ENCODE data around the gene LAMA2. TPM values are rescaled to one million over a fixed set of nuclear protein-coding genes. Genes with fewer than 3 reads are reported as not detected.

Gene LAMA2
- total RNA-seq, 2 experiments from 2014 or later = 2.0 to 3.0 TPM

GRCh38 chr6:129236001-129236517 is 353.1 kb downstream of the LAMA2 start:
- no peaks in the 10 kb centered on the region for H3K36me3 Mint-ChIP-seq
- no peak for DNase-seq
- H3K9me3 Mint-ChIP-seq = no peaks in the 10 kb centered on the region
- H3K4me1 Mint-ChIP-seq = no peaks in the 10 kb centered on the region
- H3K4me3 Mint-ChIP-seq = no peak overlapping the region
- no peak overlapping the region for H3K27ac Mint-ChIP-seq
- H3K27me3 Mint-ChIP-seq = peaks cover 1% of the 10 kb centered on the region

- no peak for DNase-seq
- Mint-ChIP-seq H3K36me3 (no peaks in the 10 kb centered on the region), H3K9me3 (no peaks in the 10 kb centered on the region), H3K4me1 (no peaks in the 10 kb centered on the region), H3K27ac (no peak overlapping the region), H3K27me3 (peaks cover 9% of the 10 kb centered on the region), H3K4me3 (no peak overlapping the region)
Observed at GRCh38 chr6:129238991-129239390, 356.1 kb downstream of the LAMA2 start.

DNA sequence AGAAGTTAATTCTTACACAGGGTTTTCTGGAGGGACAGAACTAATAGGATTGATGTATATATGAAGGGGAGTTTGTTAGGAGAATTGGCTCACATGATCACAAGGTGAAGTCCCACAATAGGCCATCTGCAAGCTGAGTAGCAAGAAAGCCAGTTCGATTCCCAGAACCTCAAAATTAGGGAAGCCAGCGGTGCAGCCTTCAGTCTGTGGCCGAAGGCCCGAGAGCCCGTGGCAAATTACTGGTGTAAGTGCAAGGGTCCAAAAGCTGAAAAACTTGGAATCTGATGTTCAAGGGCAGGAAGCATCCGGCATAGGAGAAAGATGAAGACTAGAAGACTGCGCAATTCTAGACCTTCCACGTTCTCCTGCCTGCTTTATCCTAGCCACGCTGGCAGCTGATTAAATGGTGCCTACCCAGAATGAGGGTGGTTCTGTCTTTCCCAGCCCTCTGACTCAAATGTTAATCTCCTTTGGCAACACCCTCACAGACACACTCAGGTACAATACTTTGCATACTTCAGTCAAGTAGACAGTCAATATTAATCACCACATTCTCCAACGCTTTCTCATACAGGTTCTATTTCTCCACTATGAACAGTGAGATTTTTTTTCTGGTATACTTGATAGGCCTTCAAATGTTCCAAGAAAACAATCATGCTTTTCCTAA is 357.0 kb downstream of the LAMA2 start:
- H3K9me3 Mint-ChIP-seq = no peaks in the 10 kb centered on the region
- peaks cover 9% of the 10 kb centered on the region for H3K27me3 Mint-ChIP-seq
- no peak for DNase-seq
- no peaks in the 10 kb centered on the region for H3K36me3 Mint-ChIP-seq
- no peaks in the 10 kb centered on the region for H3K4me1 Mint-ChIP-seq
- H3K27ac Mint-ChIP-seq = no peak overlapping the region
- no peak overlapping the region for H3K4me3 Mint-ChIP-seq

DNA sequence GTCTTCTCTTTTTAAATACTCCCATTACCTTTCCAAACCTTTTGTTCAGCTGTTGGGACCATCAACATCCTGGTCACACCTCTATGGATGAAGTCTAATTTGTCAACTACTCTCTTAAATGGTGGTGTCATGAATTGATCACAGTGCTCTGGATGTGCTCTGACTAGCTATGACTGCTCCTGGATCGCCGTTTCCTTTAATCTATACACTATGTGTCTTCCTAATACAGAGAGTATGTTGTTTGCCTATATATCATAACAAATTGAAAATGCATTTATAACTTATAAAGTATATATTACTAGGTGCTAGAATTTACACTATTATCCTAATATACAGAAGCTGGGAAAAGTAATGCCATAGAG is 357.5 kb downstream of the LAMA2 start:
- Mint-ChIP-seq H3K4me1 (no peaks in the 10 kb centered on the region), H3K27me3 (peaks cover 9% of the 10 kb centered on the region), H3K9me3 (no peaks in the 10 kb centered on the region), H3K36me3 (no peaks in the 10 kb centered on the region), H3K4me3 (no peak overlapping the region), H3K27ac (no peak overlapping the region)
- DNase-seq = no peak

DNA sequence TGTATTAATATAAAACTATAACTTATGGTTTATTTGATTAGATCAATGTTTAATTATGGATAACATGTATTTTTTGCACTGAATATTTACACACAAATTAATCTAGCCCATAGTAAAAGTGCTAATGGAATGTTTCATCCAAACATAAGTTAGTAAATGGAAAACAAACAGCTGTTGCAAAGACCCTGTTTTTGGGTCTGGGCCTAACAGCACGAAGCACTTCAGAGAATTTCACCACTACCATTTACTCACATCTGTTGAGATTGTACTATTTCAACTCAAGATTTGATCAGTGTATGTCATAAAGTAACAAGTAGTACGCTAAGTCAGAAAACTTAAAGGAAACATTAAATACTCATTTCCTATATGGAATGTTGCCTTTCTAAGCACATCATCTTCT is 359.6 kb downstream of the LAMA2 start:
- Mint-ChIP-seq H3K27me3 (peaks cover 9% of the 10 kb centered on the region), H3K4me3 (no peak overlapping the region), H3K4me1 (no peaks in the 10 kb centered on the region), H3K9me3 (no peaks in the 10 kb centered on the region), H3K36me3 (no peaks in the 10 kb centered on the region), H3K27ac (no peak overlapping the region)
- DNase-seq = no peak

GRCh38 chr6:129243377-129243776 is 360.4 kb downstream of the LAMA2 start:
- Mint-ChIP-seq H3K27ac (no peak overlapping the region), H3K4me1 (no peaks in the 10 kb centered on the region), H3K4me3 (no peak overlapping the region), H3K9me3 (no peaks in the 10 kb centered on the region), H3K27me3 (peaks cover 9% of the 10 kb centered on the region), H3K36me3 (no peaks in the 10 kb centered on the region)
- no peak for DNase-seq

- Mint-ChIP-seq H3K36me3 (no peaks in the 10 kb centered on the region), H3K27ac (no peak overlapping the region), H3K4me1 (peaks cover 11% of the 10 kb centered on the region), H3K27me3 (peaks cover 19% of the 10 kb centered on the region), H3K4me3 (no peak overlapping the region), H3K9me3 (no peaks in the 10 kb centered on the region)
- no peak for DNase-seq
Observed at GRCh38 chr6:129248946-129249345, 366.0 kb downstream of the LAMA2 start.

- Mint-ChIP-seq H3K4me1 (peaks cover 14% of the 10 kb centered on the region), H3K9me3 (no peaks in the 10 kb centered on the region), H3K27ac (no peak overlapping the region), H3K36me3 (no peaks in the 10 kb centered on the region), H3K4me3 (no peak overlapping the region), H3K27me3 (peaks cover 29% of the 10 kb centered on the region)
- DNase-seq = peak; percentile 43
Observed at GRCh38 chr6:129251669-129252376, 368.9 kb downstream of the LAMA2 start.

DNA sequence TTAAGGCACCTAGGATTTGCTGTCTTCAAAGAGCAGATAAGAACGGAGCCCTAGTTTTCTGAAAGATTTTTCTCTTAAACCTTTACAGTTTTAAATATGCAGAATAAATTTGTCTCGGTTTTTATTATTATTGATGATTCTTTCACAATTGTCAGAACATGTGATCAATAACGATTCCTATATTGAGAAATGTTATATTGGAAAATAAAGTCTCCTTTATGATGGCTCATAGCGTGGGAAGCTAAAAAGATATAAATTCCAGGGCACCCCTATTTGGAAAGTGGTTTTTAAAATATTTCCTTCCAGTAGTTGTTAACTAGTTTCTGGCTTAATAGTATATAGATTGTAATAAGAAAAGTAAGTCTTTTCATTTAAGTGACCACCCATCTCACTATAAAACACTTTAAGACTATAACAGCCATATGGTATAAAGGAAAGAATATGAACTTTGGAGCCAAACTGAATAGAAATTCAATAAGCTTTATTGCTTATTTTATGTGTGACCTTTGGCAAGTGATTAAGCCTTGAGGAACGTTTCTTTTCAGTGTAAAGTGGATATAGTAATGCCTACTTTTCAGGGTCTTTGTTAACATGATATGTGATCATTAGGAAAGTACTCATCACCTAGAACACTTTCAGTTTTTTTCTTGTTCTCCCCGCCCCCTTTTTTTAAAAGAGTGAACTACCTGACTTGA is 369.6 kb downstream of the LAMA2 start:
- Mint-ChIP-seq H3K4me1 (peaks cover 14% of the 10 kb centered on the region), H3K36me3 (no peaks in the 10 kb centered on the region), H3K9me3 (no peaks in the 10 kb centered on the region), H3K4me3 (no peak overlapping the region), H3K27ac (no peak overlapping the region), H3K27me3 (peaks cover 29% of the 10 kb centered on the region)
- no peak for DNase-seq

DNA sequence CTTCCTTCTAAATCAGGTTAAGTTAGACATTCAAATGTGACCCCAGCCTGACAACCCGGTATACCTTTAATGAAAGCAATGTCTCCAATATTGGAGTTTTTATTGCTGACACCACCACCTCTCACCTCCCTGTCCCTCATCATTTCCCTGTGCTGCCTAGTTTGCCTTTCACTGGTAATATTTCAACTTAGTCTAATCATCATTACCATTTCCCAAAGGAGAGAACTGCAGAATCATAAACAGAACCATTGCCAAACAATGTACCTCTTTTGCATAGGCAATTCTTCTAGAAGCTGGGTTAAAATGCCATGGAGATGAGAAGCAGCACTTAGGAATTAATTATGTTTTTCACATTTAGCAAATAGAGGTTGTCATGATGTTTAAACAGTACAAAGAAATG is 370.3 kb downstream of the LAMA2 start:
- DNase-seq = no peak
- H3K36me3 Mint-ChIP-seq = no peaks in the 10 kb centered on the region
- no peak overlapping the region for H3K4me3 Mint-ChIP-seq
- no peaks in the 10 kb centered on the region for H3K9me3 Mint-ChIP-seq
- H3K27me3 Mint-ChIP-seq = peaks cover 29% of the 10 kb centered on the region
- H3K27ac Mint-ChIP-seq = no peak overlapping the region
- peaks cover 14% of the 10 kb centered on the region for H3K4me1 Mint-ChIP-seq

DNA sequence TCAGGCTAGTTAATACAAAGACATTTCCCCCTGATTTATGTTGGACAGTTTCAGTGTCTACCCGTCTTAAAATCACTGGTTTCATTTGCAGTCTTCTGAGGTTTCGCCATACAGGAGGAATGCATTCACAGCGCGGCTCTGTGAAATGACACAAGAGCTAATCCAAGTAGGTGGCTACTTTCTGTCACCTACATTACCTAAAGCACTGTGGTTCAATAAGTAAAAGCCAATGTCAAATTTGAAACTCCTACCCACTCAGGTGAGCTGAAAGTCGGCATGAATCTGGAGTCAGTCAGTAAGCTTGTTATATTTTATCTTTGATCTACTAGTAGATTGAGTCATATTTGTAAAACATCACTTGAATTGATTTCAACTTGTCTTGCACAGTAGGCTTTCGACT is 370.8 kb downstream of the LAMA2 start:
- H3K27me3 Mint-ChIP-seq = peaks cover 26% of the 10 kb centered on the region
- no peak overlapping the region for H3K4me3 Mint-ChIP-seq
- no peaks in the 10 kb centered on the region for H3K9me3 Mint-ChIP-seq
- H3K36me3 Mint-ChIP-seq = no peaks in the 10 kb centered on the region
- no peak for DNase-seq
- peaks cover 14% of the 10 kb centered on the region for H3K4me1 Mint-ChIP-seq
- no peak overlapping the region for H3K27ac Mint-ChIP-seq

DNA sequence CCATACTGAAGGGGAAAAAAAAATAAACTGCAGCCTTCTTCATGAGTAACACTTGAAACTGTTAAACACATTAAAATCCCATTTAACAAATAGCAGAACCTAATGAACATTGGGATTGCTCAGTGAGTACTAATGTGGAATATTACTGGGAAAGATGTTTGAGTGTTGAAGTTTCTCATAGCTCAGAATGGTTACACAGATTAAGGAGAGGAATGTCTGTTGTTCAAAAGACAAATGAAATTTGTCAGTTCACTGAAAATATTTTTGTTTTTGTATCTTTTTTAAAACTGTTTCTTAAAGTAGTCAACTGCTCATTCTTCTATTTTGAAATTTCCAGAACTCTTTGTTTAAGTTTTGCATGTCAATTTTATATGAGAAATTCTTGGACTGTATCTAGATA is 374.3 kb downstream of the LAMA2 start:
- Mint-ChIP-seq H3K4me3 (no peak overlapping the region), H3K27ac (no peak overlapping the region), H3K9me3 (no peaks in the 10 kb centered on the region), H3K27me3 (peaks cover 15% of the 10 kb centered on the region), H3K36me3 (no peaks in the 10 kb centered on the region), H3K4me1 (peaks cover 12% of the 10 kb centered on the region)
- DNase-seq = no peak

DNA sequence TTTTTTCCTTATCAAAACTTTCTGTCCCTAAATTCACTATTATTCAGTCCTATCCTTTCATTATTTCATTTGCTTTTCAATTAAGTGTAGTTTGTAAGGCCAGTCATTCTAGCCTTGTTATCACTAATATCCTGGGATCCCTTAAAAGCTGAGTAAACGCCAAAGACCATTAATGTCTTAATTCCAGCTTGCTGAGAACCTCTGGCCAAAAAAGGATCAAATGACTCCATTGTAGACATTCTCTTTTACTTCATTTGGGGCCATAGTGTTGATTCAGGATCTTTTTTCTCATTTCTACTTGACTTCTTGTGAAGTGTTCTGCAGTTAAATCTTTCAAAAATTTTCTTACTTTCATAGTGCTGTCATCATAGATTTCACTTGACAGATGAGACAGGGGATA is 379.7 kb downstream of the LAMA2 start:
- Mint-ChIP-seq H3K36me3 (no peaks in the 10 kb centered on the region), H3K27ac (no peak overlapping the region), H3K27me3 (peaks cover 12% of the 10 kb centered on the region), H3K4me1 (no peaks in the 10 kb centered on the region), H3K4me3 (no peak overlapping the region), H3K9me3 (no peaks in the 10 kb centered on the region)
- no peak for DNase-seq

GRCh38 chr6:129263176-129263575 is 380.2 kb downstream of the LAMA2 start:
- no peak overlapping the region for H3K27ac Mint-ChIP-seq
- no peaks in the 10 kb centered on the region for H3K4me1 Mint-ChIP-seq
- no peaks in the 10 kb centered on the region for H3K9me3 Mint-ChIP-seq
- H3K27me3 Mint-ChIP-seq = peaks cover 12% of the 10 kb centered on the region
- H3K36me3 Mint-ChIP-seq = no peaks in the 10 kb centered on the region
- DNase-seq = no peak
- H3K4me3 Mint-ChIP-seq = no peak overlapping the region

DNA sequence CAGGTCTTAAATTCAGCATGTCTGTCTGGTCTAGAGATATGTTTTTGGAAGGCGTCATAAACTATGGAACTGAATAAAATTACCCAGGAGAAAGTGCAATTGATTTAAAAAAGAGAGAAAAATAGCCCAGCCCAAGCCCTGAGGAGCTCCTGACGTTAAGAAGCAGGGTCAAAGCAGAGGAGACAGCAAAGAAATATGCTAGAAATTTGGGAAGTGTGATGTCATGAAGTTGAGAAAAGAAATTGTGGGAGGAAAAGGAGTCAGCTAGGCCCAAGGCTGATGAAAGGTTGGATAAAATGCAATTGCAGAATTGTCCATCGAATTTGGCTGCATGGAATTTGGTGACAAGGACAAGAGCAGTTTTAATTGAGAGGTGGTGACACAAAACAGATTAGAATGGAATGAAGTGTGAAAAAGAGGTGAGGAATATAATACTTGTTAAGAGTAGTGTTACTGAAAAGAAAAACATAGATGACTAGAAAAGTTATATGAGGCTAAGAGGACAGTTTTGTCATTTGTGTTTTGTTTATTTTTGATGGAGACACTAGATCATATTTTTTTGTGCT is 381.6 kb downstream of the LAMA2 start:
- peaks cover 12% of the 10 kb centered on the region for H3K27me3 Mint-ChIP-seq
- H3K27ac Mint-ChIP-seq = no peak overlapping the region
- no peak for DNase-seq
- H3K4me1 Mint-ChIP-seq = no peaks in the 10 kb centered on the region
- H3K9me3 Mint-ChIP-seq = no peaks in the 10 kb centered on the region
- no peaks in the 10 kb centered on the region for H3K36me3 Mint-ChIP-seq
- no peak overlapping the region for H3K4me3 Mint-ChIP-seq
